IMR-90 (cell line): Measurements from ENCODE around the gene APC2. TPM values are rescaled to one million over a fixed set of nuclear protein-coding genes. Genes with fewer than 3 reads are reported as not detected.

ENCODE experiments used
- polyA plus RNA-seq, 3 experiments: library from polyadenylated mRNA; depleted of rRNA; stranded (reverse); fragments of >200 nt; gene quantifications; 2 replicates each; pipeline ENCODE4 v1.2.3, GENCODE V29; 2012; ENCODE audit warnings: low replicate concordance in 1 of 3
- total RNA-seq: library from RNA; depleted of rRNA; stranded (reverse); fragments of >200 nt; gene quantifications from 2 replicates; pipeline ENCODE4 v1.2.3, GENCODE V29; 2012
- TF ChIP-seq, protein P1 (sequence below): conservative IDR thresholded peaks from 2 replicates; pipeline ENCODE4 v1.5.1; 2012; ENCODE audit warnings: mild to moderate bottlenecking, low read depth, low read length, improper control_type of control experiment

The APC2 gene
- total and polyA plus RNA-seq, 2 of the 4 experiments (the other 2 are of a cell fraction), result 0.36 to 0.41 TPM

DNA sequence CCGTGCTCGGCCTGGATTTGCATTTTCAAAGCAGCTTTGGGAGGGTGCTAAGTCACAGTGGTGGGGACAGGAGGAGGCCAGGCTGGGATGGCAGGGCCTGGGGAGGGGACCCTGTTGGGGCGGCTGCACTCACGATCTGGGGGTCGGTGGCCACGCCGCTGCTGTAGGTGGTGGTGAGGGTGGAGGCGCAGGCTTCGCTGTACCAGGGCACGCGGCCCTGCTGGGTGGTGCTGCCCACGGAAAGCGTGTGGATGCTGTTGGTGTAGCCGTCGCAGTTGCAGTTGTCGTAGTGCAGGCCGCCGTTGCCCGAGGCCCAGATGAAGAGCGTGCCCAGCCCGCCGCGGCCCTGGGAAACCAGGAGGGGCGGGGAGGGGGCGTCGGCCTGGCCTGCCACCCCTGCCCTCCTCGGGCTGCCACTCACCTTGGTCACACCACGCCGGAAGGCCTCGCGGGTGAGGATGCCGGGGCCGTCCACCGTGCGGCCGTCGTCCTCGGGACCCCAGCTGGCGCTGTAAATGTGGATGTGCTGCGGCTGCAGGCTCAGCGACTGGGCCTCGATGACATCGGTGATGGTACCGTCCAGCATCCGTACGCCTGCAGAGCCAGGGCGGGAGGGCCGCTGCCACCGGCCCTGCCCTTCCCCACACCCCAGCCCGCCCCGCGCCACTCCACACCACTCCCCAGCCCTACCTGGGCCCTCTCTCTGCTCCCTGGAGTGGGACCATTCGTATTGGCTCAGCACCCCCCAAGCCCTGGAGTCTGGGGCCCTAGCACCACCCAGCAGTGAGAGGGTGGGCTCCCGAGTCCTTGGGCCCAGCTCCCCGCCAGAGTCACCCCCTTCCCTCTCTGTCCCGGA, 37.0 kb downstream of the APC2 start (continued):
- TF ChIP-seq, protein P1, sequence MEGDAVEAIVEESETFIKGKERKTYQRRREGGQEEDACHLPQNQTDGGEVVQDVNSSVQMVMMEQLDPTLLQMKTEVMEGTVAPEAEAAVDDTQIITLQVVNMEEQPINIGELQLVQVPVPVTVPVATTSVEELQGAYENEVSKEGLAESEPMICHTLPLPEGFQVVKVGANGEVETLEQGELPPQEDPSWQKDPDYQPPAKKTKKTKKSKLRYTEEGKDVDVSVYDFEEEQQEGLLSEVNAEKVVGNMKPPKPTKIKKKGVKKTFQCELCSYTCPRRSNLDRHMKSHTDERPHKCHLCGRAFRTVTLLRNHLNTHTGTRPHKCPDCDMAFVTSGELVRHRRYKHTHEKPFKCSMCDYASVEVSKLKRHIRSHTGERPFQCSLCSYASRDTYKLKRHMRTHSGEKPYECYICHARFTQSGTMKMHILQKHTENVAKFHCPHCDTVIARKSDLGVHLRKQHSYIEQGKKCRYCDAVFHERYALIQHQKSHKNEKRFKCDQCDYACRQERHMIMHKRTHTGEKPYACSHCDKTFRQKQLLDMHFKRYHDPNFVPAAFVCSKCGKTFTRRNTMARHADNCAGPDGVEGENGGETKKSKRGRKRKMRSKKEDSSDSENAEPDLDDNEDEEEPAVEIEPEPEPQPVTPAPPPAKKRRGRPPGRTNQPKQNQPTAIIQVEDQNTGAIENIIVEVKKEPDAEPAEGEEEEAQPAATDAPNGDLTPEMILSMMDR, result no peak
